Keratinocyte (primary cell): Measurements from ENCODE around the gene CHRNB4. TPM values are rescaled to one million over a fixed set of nuclear protein-coding genes. Genes with fewer than 3 reads are reported as not detected.

Experiments used
- DNase-seq: peaks from one replicate; pipeline ENCODE4 v3.0.0-alpha.2; 2011; ENCODE audit warnings: low read depth, missing footprints, low spot score
- FAIRE-seq: peaks from 2 replicates; lab custom pipeline; 2011; peaks lifted over from hg19 to GRCh38; lab: Jason Lieb, UNC
- H2AFZ ChIP-seq: 2 replicates; pipeline ENCODE4 v1.6.0; 2012; ENCODE audit warnings: low read length, control low read depth, inconsistent platforms; ENCODE audit not compliant: control insufficient read depth
- H3K27ac ChIP-seq: 2 replicates; pipeline ENCODE4 v1.5.1; 2011; ENCODE audit warnings: low read length; ENCODE audit not compliant: control insufficient read depth, insufficient read depth
- H3K27me3 ChIP-seq: 3 replicates; pipeline ENCODE4 v1.6.0; 2011; ENCODE audit warnings: low read length; ENCODE audit not compliant: control insufficient read depth, insufficient read depth; ENCODE audit errors: extremely low read depth
- H3K36me3 ChIP-seq, 2 experiments: 2 replicates in 1 of 2; 3 replicates in 1 of 2; pipeline ENCODE4 v1.5.1; 2011; ENCODE audit warnings: low read length in 2 of 2, mild to moderate bottlenecking in 1 of 2; ENCODE audit not compliant: control insufficient read depth in 2 of 2, insufficient read depth in 2 of 2; ENCODE audit errors: extremely low read depth in 1 of 2
- H3K4me1 ChIP-seq: 3 replicates; pipeline ENCODE4 v1.5.1; 2011; ENCODE audit warnings: low read length; ENCODE audit not compliant: control insufficient read depth, insufficient read depth; ENCODE audit errors: extremely low read depth
- H3K4me2 ChIP-seq: 3 replicates; pipeline ENCODE4 v1.6.0; 2011; ENCODE audit warnings: low read depth, low read length; ENCODE audit not compliant: control insufficient read depth, insufficient read depth; ENCODE audit errors: extremely low read depth
- H3K4me3 ChIP-seq, 3 experiments: fragments of 200-600 bp in 1 of 3; sonication (generic) in 1 of 3; 2 replicates in 2 of 3; 3 replicates in 1 of 3; pipeline ENCODE4 v1.5.1; 2011 to 2016; ENCODE audit warnings: low read length in 3 of 3, mild to moderate bottlenecking in 3 of 3, control low read depth in 2 of 3, inconsistent platforms in 1 of 3, low read depth in 1 of 3, mixed read lengths in 1 of 3, mixed run types in 1 of 3, moderate library complexity in 1 of 3; ENCODE audit not compliant: control insufficient read depth in 2 of 3, insufficient read depth in 2 of 3; ENCODE audit errors: extremely low read depth in 1 of 3
- H3K79me2 ChIP-seq: 2 replicates; pipeline ENCODE4 v1.6.0; 2012; ENCODE audit warnings: low read length; ENCODE audit not compliant: control insufficient read depth, insufficient read depth
- H3K9ac ChIP-seq: 3 replicates; pipeline ENCODE4 v1.6.0; 2011; ENCODE audit warnings: low read length; ENCODE audit not compliant: control insufficient read depth, insufficient read depth; ENCODE audit errors: extremely low read depth
- H3K9me1 ChIP-seq: 3 replicates; pipeline ENCODE4 v1.6.0; 2011; ENCODE audit warnings: low read length; ENCODE audit not compliant: control insufficient read depth, insufficient read depth; ENCODE audit errors: extremely low read depth
- H3K9me3 ChIP-seq: 2 replicates; pipeline ENCODE4 v1.5.1; 2012; ENCODE audit warnings: low read depth, low read length; ENCODE audit not compliant: control insufficient read depth
- H4K20me1 ChIP-seq: 3 replicates; pipeline ENCODE4 v1.6.0; 2011; ENCODE audit warnings: low read length; ENCODE audit not compliant: control insufficient read depth, insufficient read depth; ENCODE audit errors: extremely low read depth
- CTCF ChIP-seq, 3 experiments: IDR thresholded peaks in 1 of 3; conservative IDR thresholded peaks in 1 of 3; optimal IDR thresholded peaks in 1 of 3; 2 replicates in 2 of 3; 3 replicates in 1 of 3; pipeline versions ENCODE3 to v1.5.1; 2011; ENCODE audit warnings: low read length in 3 of 3, mild to moderate bottlenecking in 3 of 3, moderate library complexity in 2 of 3, control low read depth in 1 of 3, inconsistent platforms in 1 of 3; ENCODE audit not compliant: insufficient read depth in 2 of 3; ENCODE audit errors: extremely low read depth in 1 of 3
- EZH2 ChIP-seq: IDR thresholded peaks from one replicate; pipeline ENCODE4 v1.6.1; 2012; ENCODE audit warnings: inconsistent platforms, mild to moderate bottlenecking, low read length, moderate library complexity
- dilution Hi-C: fragments of 300-500 bp; cut with MboI; formaldehyde crosslinking; loops from one replicate; pipeline ENCODE4 v1.7.0; 2020; ENCODE audit warnings: low sequenced_read_pairs; ENCODE audit not compliant: extremely low pct_ligation_motif_present
- polyA plus RNA-seq, 5 experiments: library from polyadenylated mRNA; depleted of rRNA in 3 of 5; stranded (reverse) in 3 of 5; stranded (forward) in 1 of 5; unstranded in 1 of 5; fragments of >200 nt; gene quantifications; 1 replicate in 1 of 5; 2 replicates in 3 of 5; 3 replicates in 1 of 5; pipeline versions ENCODE4 v1.2.1 to v1.2.3, GENCODE V29; 2011 to 2012; ENCODE audit warnings: missing spikeins in 2 of 5, low read depth in 1 of 5, low replicate concordance in 1 of 5
- small RNA-seq, 3 experiments: library from RNA; depleted of rRNA; stranded (forward); fragments of <200 nt; gene quantifications; one replicate each; pipeline ENCODE3, GENCODE V24; 2012; ENCODE audit warnings: low read depth in 3 of 3, low replicate concordance in 1 of 3; ENCODE audit not compliant: insufficient read length in 3 of 3

CHRNB4 gene
- polyA plus RNA-seq, 1 donor (not counting 4 experiments of a cell fraction or from before 2014, with no cell fraction given) = 0.04 TPM

- dilution Hi-C loops = no loop called here
- Histone ChIP-seq H3K9me1 (no peaks in the 10 kb centered on the region), H3K4me1 (no peaks in the 10 kb centered on the region), H3K4me3 (no peak overlapping the region), H3K9ac (no peak overlapping the region), H4K20me1 (no peaks in the 10 kb centered on the region), H3K27me3 (no peaks in the 10 kb centered on the region), H3K9me3 (no peaks in the 10 kb centered on the region), H2AFZ (no peak overlapping the region), H3K4me2 (no peak overlapping the region), H3K79me2 (no peaks in the 10 kb centered on the region), H3K27ac (no peak overlapping the region), H3K36me3 (no peaks in the 10 kb centered on the region)
- DNase-seq = no peak
- TF ChIP-seq CTCF (optimal IDR thresholded peaks at IDR 0.05 in 1 of 3, IDR thresholded peaks at IDR 0.05 in 1 of 3, conservative IDR thresholded peaks at IDR 0.05 in 1 of 3; ENCODE audit: extremely low read depth in 1 of 3, insufficient read depth in 2 of 3, low read length in 3 of 3) (no peak), EZH2 (no peak)
- FAIRE-seq = no peak
These were observed 66.1 kb downstream of the CHRNB4 start for GRCh38 chr15:78574944-78575343.

Small RNAs within 50 kb of the gene (small RNA-seq; reads per million reads assigned to genes)
- gene AC067863.2 = 0 reads per million in 3 experiments

Other genes with a start within 250 kb of the CHRNB4 start
- gene IREB2, start 203.0 kb downstream of the CHRNB4 start, polyA plus RNA-seq = 14.9 to 20.5 TPM (median 19.5 TPM) in 3 replicates
- gene HYKK, start 133.6 kb downstream of the CHRNB4 start, polyA plus RNA-seq = 1.9 to 3.9 TPM (median 2.2 TPM) in 3 replicates
- 269 to 432 TPM (median 303 TPM) in 3 replicates for gene PSMA4, start 100.8 kb downstream of the CHRNB4 start, polyA plus RNA-seq
- 3.7 to 10.0 TPM (median 8.0 TPM) in 3 replicates for gene CHRNA5, start 75.7 kb downstream of the CHRNB4 start, polyA plus RNA-seq
- 0.10 TPM in 1 of 3 replicates, not detected in the others for gene CHRNA3, start 20.2 kb downstream of the CHRNB4 start, polyA plus RNA-seq
- 0.13 to 0.68 TPM (median 0.24 TPM) in 3 replicates for gene ADAMTS7, start 170.3 kb upstream of the CHRNB4 start, polyA plus RNA-seq
- gene MORF4L1, start 231.7 kb upstream of the CHRNB4 start, polyA plus RNA-seq = 163 to 293 TPM (median 281 TPM) in 3 replicates